HG02981 (cell line): ENCODE measurements around the gene MTFMT.

Source experiments
- ATAC-seq: cut with Tn5 transposase; IDR thresholded peaks from one replicate; pipeline ENCODE4 v1.9.1; 2021; ENCODE audit warnings: mild to moderate bottlenecking, moderate library complexity; ENCODE audit not compliant: unreplicated experiment

Gene MTFMT

DNA sequence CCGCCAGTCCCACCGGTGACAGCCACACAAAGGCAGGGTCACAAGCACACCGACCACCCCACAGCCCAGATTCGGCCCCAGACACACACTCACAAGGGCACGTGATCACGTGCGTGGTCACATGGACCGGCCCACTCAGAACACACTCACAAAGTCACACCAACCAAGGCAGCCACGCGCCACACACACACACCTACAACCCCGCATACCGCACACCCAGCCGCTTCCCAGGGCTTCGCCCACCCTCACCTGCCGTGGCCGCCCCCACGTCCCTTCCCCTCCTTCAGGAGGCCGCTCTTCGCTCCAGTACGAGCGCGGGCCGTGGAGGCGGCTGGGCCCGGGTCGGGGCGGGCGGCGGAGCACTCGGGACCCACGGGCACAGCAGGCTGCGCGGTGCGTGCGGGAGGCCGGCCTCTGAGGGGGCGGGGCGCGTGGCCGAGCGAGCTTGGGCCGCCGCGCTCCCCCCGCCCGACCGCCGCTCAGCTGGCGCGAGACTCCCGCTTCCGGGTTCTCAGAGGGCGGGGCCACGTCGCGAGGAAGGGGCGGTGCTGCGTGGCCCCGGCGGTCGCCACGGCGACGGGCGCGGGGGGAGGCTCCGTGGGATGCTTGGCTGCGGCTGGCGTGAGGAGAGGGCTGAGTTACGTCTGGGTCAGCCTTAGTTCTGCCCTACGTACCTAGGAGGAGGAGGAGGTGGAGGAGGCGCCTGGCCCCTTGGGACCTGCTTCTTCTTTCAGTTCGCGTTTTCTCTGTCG, 39.8 kb downstream of the MTFMT start, which contains the start of gene SPG21:
Gene SPG21 (minus strand): TSS at position 499 of the 752 bp plus-strand sequence. CDS start 6,345 bp downstream, outside the sequence.
- ATAC-seq, result peak; percentile 95

DNA sequence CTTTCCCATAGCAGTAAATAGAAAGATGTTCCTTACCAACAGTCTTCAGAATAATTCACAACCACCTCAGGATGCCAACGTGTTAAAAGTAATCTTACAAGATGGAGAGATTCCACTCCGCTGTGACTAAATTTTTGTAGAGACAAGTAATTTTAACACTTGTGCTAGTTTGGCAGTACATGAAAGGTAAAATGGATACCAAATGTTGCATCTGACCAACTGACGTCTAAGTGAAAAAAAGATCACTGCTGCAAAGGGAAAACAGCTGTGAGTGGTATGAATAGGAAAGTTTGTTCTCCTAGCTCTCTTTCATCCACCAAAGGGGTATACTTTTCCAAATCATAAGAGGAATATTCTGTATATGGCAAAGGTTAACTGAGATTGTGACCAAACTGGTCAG, 42.3 kb downstream of the MTFMT start:
- ATAC-seq, result no peak

DNA sequence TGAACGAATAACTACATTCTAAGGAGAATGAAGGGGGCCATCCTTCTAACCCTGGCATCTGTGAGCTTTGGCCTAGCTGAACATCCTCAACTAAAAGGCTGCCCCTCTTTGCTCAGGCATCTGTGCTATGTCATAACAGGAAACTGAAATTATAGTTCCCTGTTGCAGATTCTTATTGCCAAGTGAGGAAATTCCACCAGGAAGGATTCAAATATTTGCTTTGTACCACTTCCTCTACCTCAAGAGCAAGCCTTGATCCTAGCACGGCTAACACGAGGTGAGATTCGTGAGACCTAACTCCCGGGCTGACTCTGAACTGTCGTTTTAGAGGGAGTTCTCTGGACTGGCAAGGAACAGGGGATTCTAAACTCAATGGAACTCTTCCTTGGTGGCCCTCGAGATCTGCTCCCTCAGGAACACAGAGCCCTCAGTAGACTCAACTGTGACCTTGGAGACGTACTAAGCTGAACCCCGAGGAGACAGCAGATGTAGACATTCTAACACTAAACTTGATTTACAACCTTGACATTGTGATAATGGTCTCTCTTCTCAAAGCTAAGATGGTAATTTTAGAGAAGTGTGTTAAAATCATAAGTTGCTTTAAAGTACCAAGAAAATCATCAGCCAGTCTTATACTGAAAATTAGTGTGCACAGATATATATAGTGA, 43.9 kb downstream of the MTFMT start:
- no peak for ATAC-seq

GRCh38 chr15:64982472-64982871, 47.0 kb downstream of the MTFMT start:
- ATAC-seq, result no peak

DNA sequence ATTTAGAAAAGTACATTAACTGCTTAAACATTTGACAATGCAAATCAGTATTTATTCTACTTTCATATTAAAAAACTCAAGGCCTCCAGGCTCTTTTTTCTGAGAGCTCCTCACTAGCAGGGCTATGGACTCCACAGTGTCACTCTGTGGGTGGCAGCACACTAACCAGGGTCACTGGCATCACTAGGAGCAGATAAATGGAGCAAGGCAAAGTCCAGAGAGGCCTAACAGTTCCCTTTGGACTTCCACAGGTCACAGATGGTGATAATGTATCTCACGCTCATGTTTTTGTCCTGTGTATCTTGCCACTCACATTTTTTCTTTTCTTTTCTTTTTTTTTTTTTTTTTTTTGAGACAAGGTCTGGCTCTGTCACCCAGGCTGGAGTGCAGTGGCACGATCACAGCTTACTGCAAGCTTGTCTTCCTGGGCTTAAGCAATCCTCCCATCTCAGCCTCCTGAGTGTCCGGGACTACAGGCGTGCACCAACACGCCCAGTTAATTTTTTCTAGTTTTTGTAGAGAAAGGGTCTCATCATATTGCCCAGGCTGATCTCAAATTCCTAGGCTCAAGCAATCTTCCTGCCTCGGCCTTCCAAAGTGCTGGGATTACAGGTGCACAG, 47.5 kb downstream of the MTFMT start:
- ATAC-seq, result no peak

DNA sequence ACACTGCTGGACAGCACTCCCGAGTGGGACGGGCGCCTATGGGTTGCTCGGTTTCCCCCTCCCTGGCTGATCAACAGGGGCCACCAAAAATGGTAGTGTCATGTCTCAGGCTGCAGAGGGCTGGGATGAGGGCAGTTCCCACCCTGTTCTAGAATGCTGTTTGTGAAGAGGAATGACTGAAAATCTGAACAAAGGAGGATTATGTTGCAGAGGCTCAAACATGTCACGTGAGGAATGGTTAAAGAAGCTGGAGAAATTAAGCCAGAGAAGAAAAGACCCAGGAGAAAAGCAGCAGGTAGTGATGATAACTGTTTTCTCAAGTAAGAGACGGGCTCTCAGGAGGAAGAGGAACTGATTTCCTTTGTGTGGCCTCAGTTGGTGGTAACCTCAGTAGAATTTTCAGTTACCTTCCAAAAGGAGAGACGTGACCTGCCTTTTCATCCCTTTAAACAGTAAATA, 50.2 kb downstream of the MTFMT start:
- no peak for ATAC-seq

DNA sequence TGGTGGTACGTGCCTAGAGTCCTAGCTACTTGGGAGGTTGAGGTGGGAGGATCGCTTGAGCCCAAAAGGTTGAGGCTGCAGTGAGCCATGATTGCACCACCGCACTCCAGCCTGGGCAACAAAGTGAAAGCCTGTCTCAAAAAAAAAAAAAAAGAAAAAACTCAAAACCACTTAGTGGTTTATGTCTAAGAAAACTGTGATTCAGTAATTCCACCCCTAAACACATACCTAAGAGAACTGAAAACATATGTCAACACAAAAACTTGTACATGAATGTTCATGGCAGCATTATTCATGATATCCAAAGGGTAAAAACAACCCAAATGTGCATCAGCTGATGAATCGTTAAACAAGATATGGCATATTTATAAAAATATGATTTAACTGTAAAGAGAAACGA, 54.0 kb downstream of the MTFMT start:
- ATAC-seq, result no peak

DNA sequence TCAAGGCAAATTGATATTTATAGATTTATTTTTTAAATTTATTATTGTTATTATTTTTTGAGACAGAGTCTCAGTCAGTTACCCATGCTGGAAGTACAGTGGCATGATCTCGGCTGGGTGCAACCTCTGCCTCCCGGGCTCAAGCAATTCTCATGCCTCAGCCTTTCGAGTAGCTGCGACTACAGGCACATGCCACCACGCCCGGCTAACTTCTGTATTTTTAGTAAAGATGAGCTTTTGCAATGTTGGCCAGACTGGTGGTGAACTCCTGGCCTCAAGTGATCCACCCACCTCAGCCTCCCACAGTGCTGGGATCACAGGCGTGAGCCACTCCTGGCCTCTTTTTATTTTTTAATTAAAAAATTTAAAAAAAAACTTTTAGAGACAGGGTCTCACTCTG, 58.7 kb downstream of the MTFMT start:
- ATAC-seq, result no peak

DNA sequence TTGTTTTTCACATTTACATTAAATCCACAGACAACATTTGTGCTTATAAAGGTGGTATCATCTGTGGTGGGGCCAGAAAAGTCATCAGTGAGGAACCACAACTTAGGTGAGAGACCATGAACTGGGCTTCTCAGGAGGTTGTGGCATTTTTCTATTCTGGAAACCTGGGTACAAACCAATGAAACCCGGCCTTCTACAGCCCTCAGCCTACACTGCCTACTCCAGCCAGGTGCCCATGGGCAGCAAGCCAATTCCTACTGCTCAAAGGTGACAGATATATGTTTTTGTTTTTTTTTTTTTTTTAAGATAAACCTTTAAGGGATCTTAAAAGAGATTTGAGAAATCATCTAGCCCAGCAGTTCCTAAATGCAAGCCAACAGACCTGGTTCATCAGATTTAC, 60.0 kb downstream of the MTFMT start:
- no peak for ATAC-seq

DNA sequence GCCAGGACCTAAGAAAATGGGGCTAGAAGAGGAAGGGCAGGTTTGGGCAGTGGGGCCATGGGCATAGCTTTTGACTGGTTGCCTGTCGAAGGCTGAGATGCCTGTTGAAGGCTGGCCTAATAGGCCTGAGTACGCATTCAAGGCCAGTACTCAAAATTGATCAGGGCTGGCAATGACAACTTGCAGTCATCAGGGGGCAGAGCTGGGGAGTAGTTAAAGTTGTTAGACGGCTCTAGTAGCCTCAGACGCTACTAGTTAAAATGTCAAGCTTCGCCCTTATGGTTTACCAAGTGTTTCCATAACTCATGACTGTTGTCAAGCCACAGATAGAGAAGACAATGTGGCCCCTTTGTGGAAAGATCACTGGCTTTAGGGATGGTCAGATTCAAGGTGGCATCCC, 68.4 kb downstream of the MTFMT start:
- no peak for ATAC-seq

DNA sequence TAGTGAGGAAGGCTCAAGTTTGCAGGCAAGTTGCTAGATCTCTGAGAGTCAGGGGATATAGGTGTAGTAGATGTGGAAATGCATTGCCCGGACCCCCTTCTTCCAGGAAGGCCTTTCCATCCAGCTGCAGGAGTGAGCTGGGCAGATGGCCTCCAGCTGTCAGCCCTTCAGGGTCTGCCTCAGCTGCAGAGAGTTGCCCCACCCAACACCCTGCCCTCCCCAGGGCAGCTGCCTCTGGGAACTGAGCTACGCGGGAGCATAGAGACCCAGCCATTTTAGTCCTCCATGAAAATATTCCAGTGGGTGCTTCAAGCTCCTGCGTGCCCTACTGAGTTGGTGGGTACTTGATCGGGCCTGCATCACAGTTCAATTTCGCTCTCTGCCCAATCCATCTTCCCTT, 69.3 kb downstream of the MTFMT start:
- ATAC-seq, result no peak

DNA sequence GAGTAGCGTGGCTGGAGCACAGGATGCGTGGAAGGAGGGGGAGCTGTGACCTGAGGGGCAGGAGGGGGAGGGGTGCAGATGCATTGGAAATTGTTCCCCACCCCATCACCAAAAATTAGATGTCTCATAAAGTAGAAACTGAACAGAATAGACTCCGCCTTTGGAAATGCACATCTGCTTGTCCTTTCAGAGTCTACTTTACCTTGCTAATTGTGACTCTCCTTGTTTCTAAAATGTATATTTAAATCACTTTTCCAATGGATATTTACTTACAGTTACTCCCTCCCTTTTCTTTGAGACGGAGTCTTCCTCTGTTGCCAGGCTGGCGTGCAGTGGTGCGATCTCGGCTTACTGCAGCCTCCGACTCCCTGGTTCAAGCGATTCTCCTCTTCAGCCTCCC, 70.3 kb downstream of the MTFMT start:
- no peak for ATAC-seq

GRCh38 chr15:64954395-64954794, 75.0 kb downstream of the MTFMT start:
- ATAC-seq, result no peak

DNA sequence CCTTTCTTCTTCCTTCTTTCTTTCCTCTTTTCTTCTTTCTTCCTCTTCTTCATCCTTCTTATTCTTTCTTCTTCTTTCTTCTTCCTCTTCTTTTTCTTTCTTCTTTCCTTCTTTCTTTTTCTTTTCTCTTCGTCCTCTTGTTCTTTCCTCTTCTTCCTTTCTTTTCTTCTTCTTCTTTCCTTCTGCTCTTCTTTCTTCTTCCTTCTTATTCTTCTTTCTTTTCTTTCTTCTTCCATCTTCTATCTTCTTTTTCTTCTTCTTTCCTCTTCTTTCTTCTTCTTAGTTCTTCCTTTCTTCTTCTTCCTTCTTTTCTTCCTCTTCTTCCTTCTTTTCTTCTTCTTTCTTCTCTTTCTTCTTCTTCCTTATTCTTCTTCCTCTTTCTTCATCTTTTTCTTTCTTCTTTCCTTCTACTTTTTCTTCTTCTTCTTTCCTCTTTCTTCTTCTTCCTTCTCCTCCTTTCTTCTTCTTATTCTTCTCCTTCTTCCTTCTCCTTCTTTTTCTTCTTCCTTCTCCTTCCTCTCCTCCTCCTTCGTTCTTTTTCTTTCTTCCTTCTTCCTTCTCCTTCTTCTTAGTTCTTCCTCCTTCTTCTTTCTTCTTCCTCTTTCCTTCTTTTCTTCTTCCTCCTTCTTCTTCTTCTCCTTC, 77.5 kb downstream of the MTFMT start:
- ATAC-seq, result no peak
